ENCODE data around the gene MAPKBP1.

The MAPKBP1 gene

GRCh38 chr15:41823502-41823901 is 49.2 kb downstream of the MAPKBP1 start (continued):
- no peak for TF ChIP-seq ZNF513 (tag by site-specific recombination; IDR thresholded peaks at IDR 0.05)
- TF ChIP-seq ZNF610 (tag by site-specific recombination; IDR thresholded peaks at IDR 0.05; ENCODE audit: borderline replicate concordance): no peak
- TF ChIP-seq ZBTB1 (tag by site-specific recombination; IDR thresholded peaks at IDR 0.05): no peak

GRCh38 chr15:41824062-41824745 is 49.9 kb downstream of the MAPKBP1 start:
- H3K4me3 ChIP-seq (ENCODE audit: low read depth, low read length): no peak overlapping the region
- CTCF ChIA-PET: interaction anchor here (1.1 to 2.1 kb wide), 2 partner anchors 13 to 79 kb away, joined by 3 to 7 read pairs; no protein-coding TSS in a partner anchor
- no peaks in the 10 kb centered on the region for H3K9me3 ChIP-seq (ENCODE audit: control insufficient read depth, insufficient read depth, low read depth, low read length)
- H3K36me3 ChIP-seq (ENCODE audit: control insufficient read depth in 2 of 2, insufficient read depth in 1 of 2, low read length in 2 of 2): peaks cover 0 to 35% of the 10 kb centered on the region in 2 experiments; a peak in 1 of 3 replicates
- TF ChIP-seq ZBTB11 (tag by site-specific recombination; conservative IDR thresholded peaks at IDR 0.05; ENCODE audit: low read depth): no peak
- TF ChIP-seq KLF7 (tag by site-specific recombination; IDR thresholded peaks at IDR 0.05; ENCODE audit: borderline replicate concordance): no peak
- no peak for TF ChIP-seq ZNF248 (tag by site-specific recombination; IDR thresholded peaks at IDR 0.05)
- H3K4me1 ChIP-seq (ENCODE audit: control insufficient read depth, insufficient read depth, low read length): no peaks in the 10 kb centered on the region
- POLR2A ChIA-PET: no interaction called here
- H3K27ac ChIP-seq (ENCODE audit: extremely low read depth, low read depth, low read length): no peak overlapping the region

GRCh38 chr15:41825145-41825544 is 50.9 kb downstream of the MAPKBP1 start:
- POLR2A ChIA-PET: no interaction called here

GRCh38 chr15:41825572-41826535 is 51.6 kb downstream of the MAPKBP1 start:
- Histone ChIP-seq H3K4me1 (ENCODE audit: control insufficient read depth, insufficient read depth, low read length) (no peaks in the 10 kb centered on the region), H3K4me3 (ENCODE audit: low read depth, low read length) (no peak overlapping the region), H3K36me3 (ENCODE audit: control insufficient read depth in 2 of 2, insufficient read depth in 1 of 2, low read length in 2 of 2) (peaks cover 0 to 32% of the 10 kb centered on the region in 2 experiments; a peak in 1 of 3 replicates), H3K9me3 (ENCODE audit: control insufficient read depth, insufficient read depth, low read depth, low read length) (no peaks in the 10 kb centered on the region), H3K27ac (ENCODE audit: extremely low read depth, low read depth, low read length) (no peak overlapping the region)
- TF ChIP-seq ZBTB1 (tag by site-specific recombination; IDR thresholded peaks at IDR 0.05): no peak
- TF ChIP-seq ZIC2 (tag by site-specific recombination; IDR thresholded peaks at IDR 0.05): 0 out of 2 replicates have a peak, but pooled peaks have one; percentile 14
- ChIA-PET CTCF (interaction anchor here (0.6 kb wide), 1 partner anchor 24 kb away, joined by 3 read pairs; no protein-coding TSS in a partner anchor), POLR2A (no interaction called here)

More at GRCh38 chr15:41825145-41825544, 50.9 kb downstream of the MAPKBP1 start:
- Histone ChIP-seq H3K36me3 (ENCODE audit: control insufficient read depth in 2 of 2, insufficient read depth in 1 of 2, low read length in 2 of 2) (peaks cover 0 to 35% of the 10 kb centered on the region in 2 experiments; a peak in 1 of 3 replicates), H3K4me3 (ENCODE audit: low read depth, low read length) (no peak overlapping the region), H3K27ac (ENCODE audit: extremely low read depth, low read depth, low read length) (no peak overlapping the region), H3K9me3 (ENCODE audit: control insufficient read depth, insufficient read depth, low read depth, low read length) (no peaks in the 10 kb centered on the region), H3K4me1 (ENCODE audit: control insufficient read depth, insufficient read depth, low read length) (no peaks in the 10 kb centered on the region)
- CTCF ChIA-PET: no interaction called here
- TF ChIP-seq ZNF510 (tag by site-specific recombination; IDR thresholded peaks at IDR 0.05; ENCODE audit: insufficient replicate concordance) (no peak), SCRT2 (tag by site-specific recombination; IDR thresholded peaks at IDR 0.05) (peak; percentile 20; the same call in 1 of the 2 replicates)
